Keratinocyte (primary cell): ENCODE data around the gene TMC1. TPM values are rescaled to one million over a fixed set of nuclear protein-coding genes. Genes with fewer than 3 reads are reported as not detected.
A peak's percentile ranks its signal among the peaks of the same experiment; 100 is the strongest.

ENCODE experiments used
- DNase-seq: peaks from one replicate; pipeline ENCODE4 v3.0.0-alpha.2; 2011; ENCODE audit warnings: low read depth, missing footprints, low spot score
- FAIRE-seq: peaks from 2 replicates; lab custom pipeline; 2011; peaks lifted over from hg19 to GRCh38; lab: Jason Lieb, UNC
- H2AFZ ChIP-seq: 2 replicates; pipeline ENCODE4 v1.6.0; 2012; ENCODE audit warnings: low read length, control low read depth, inconsistent platforms; ENCODE audit not compliant: control insufficient read depth
- H3K27ac ChIP-seq: 2 replicates; pipeline ENCODE4 v1.5.1; 2011; ENCODE audit warnings: low read length; ENCODE audit not compliant: control insufficient read depth, insufficient read depth
- H3K27me3 ChIP-seq: 3 replicates; pipeline ENCODE4 v1.6.0; 2011; ENCODE audit warnings: low read length; ENCODE audit not compliant: control insufficient read depth, insufficient read depth; ENCODE audit errors: extremely low read depth
- H3K36me3 ChIP-seq, 2 experiments: 2 replicates in 1 of 2; 3 replicates in 1 of 2; pipeline ENCODE4 v1.5.1; 2011; ENCODE audit warnings: low read length in 2 of 2, mild to moderate bottlenecking in 1 of 2; ENCODE audit not compliant: control insufficient read depth in 2 of 2, insufficient read depth in 2 of 2; ENCODE audit errors: extremely low read depth in 1 of 2
- H3K4me1 ChIP-seq: 3 replicates; pipeline ENCODE4 v1.5.1; 2011; ENCODE audit warnings: low read length; ENCODE audit not compliant: control insufficient read depth, insufficient read depth; ENCODE audit errors: extremely low read depth
- H3K4me2 ChIP-seq: 3 replicates; pipeline ENCODE4 v1.6.0; 2011; ENCODE audit warnings: low read depth, low read length; ENCODE audit not compliant: control insufficient read depth, insufficient read depth; ENCODE audit errors: extremely low read depth
- H3K4me3 ChIP-seq, 3 experiments: fragments of 200-600 bp in 1 of 3; sonication (generic) in 1 of 3; 2 replicates in 2 of 3; 3 replicates in 1 of 3; pipeline ENCODE4 v1.5.1; 2011 to 2016; ENCODE audit warnings: low read length in 3 of 3, mild to moderate bottlenecking in 3 of 3, control low read depth in 2 of 3, inconsistent platforms in 1 of 3, low read depth in 1 of 3, mixed read lengths in 1 of 3, mixed run types in 1 of 3, moderate library complexity in 1 of 3; ENCODE audit not compliant: control insufficient read depth in 2 of 3, insufficient read depth in 2 of 3; ENCODE audit errors: extremely low read depth in 1 of 3
- H3K79me2 ChIP-seq: 2 replicates; pipeline ENCODE4 v1.6.0; 2012; ENCODE audit warnings: low read length; ENCODE audit not compliant: control insufficient read depth, insufficient read depth
- H3K9ac ChIP-seq: 3 replicates; pipeline ENCODE4 v1.6.0; 2011; ENCODE audit warnings: low read length; ENCODE audit not compliant: control insufficient read depth, insufficient read depth; ENCODE audit errors: extremely low read depth
- H3K9me1 ChIP-seq: 3 replicates; pipeline ENCODE4 v1.6.0; 2011; ENCODE audit warnings: low read length; ENCODE audit not compliant: control insufficient read depth, insufficient read depth; ENCODE audit errors: extremely low read depth
- H3K9me3 ChIP-seq: 2 replicates; pipeline ENCODE4 v1.5.1; 2012; ENCODE audit warnings: low read depth, low read length; ENCODE audit not compliant: control insufficient read depth
- H4K20me1 ChIP-seq: 3 replicates; pipeline ENCODE4 v1.6.0; 2011; ENCODE audit warnings: low read length; ENCODE audit not compliant: control insufficient read depth, insufficient read depth; ENCODE audit errors: extremely low read depth
- CTCF ChIP-seq, 3 experiments: IDR thresholded peaks in 1 of 3; conservative IDR thresholded peaks in 1 of 3; optimal IDR thresholded peaks in 1 of 3; 2 replicates in 2 of 3; 3 replicates in 1 of 3; pipeline versions ENCODE3 to v1.5.1; 2011; ENCODE audit warnings: low read length in 3 of 3, mild to moderate bottlenecking in 3 of 3, moderate library complexity in 2 of 3, control low read depth in 1 of 3, inconsistent platforms in 1 of 3; ENCODE audit not compliant: insufficient read depth in 2 of 3; ENCODE audit errors: extremely low read depth in 1 of 3
- EZH2 ChIP-seq: IDR thresholded peaks from one replicate; pipeline ENCODE4 v1.6.1; 2012; ENCODE audit warnings: inconsistent platforms, mild to moderate bottlenecking, low read length, moderate library complexity
- dilution Hi-C: fragments of 300-500 bp; cut with MboI; formaldehyde crosslinking; loops from one replicate; pipeline ENCODE4 v1.7.0; 2020; ENCODE audit warnings: low sequenced_read_pairs; ENCODE audit not compliant: extremely low pct_ligation_motif_present
- polyA plus RNA-seq, 5 experiments: library from polyadenylated mRNA; depleted of rRNA in 3 of 5; stranded (reverse) in 3 of 5; stranded (forward) in 1 of 5; unstranded in 1 of 5; fragments of >200 nt; gene quantifications; 1 replicate in 1 of 5; 2 replicates in 3 of 5; 3 replicates in 1 of 5; pipeline versions ENCODE4 v1.2.1 to v1.2.3, GENCODE V29; 2011 to 2012; ENCODE audit warnings: missing spikeins in 2 of 5, low read depth in 1 of 5, low replicate concordance in 1 of 5

Gene TMC1
- polyA plus RNA-seq, 1 donor (not counting 4 experiments of a cell fraction or from before 2014, with no cell fraction given), result 0.05 TPM

- Histone ChIP-seq H4K20me1 (no peaks in the 10 kb centered on the region), H3K79me2 (no peaks in the 10 kb centered on the region), H3K9me3 (peaks cover 2% of the 10 kb centered on the region), H3K27ac (no peak overlapping the region), H3K9me1 (no peaks in the 10 kb centered on the region), H3K4me3 (no peak overlapping the region), H3K27me3 (no peaks in the 10 kb centered on the region), H3K36me3 (no peaks in the 10 kb centered on the region), H3K4me1 (peaks cover 7% of the 10 kb centered on the region), H3K4me2 (peak overlapping the region; percentile 16), H3K9ac (no peak overlapping the region), H2AFZ (no peak overlapping the region)
- TF ChIP-seq EZH2, result no peak
- no peak for TF ChIP-seq CTCF (optimal IDR thresholded peaks at IDR 0.05 in 1 of 3, IDR thresholded peaks at IDR 0.05 in 1 of 3, conservative IDR thresholded peaks at IDR 0.05 in 1 of 3; ENCODE audit: extremely low read depth in 1 of 3, insufficient read depth in 2 of 3, low read length in 3 of 3)
- no peak for DNase-seq
- FAIRE-seq, result no peak
- dilution Hi-C loops, result no loop called here
Observed at GRCh38 chr9:72883875-72884274, 362.5 kb downstream of the TMC1 start.

- H3K27ac ChIP-seq, result no peak overlapping the region
Observed at GRCh38 chr9:72884508-72884907, 363.1 kb downstream of the TMC1 start.

More at GRCh38 chr9:72884508-72884907, 363.1 kb downstream of the TMC1 start:
- Histone ChIP-seq H3K79me2 (no peaks in the 10 kb centered on the region), H3K27me3 (no peaks in the 10 kb centered on the region), H3K4me2 (no peak overlapping the region), H4K20me1 (no peaks in the 10 kb centered on the region), H3K9ac (no peak overlapping the region), H3K4me1 (peaks cover 7% of the 10 kb centered on the region), H3K36me3 (no peaks in the 10 kb centered on the region), H3K9me1 (no peaks in the 10 kb centered on the region), H2AFZ (no peak overlapping the region), H3K9me3 (peaks cover 2% of the 10 kb centered on the region), H3K4me3 (no peak overlapping the region)
- DNase-seq (no peak), FAIRE-seq (no peak)
- no peak for TF ChIP-seq CTCF (optimal IDR thresholded peaks at IDR 0.05 in 1 of 3, IDR thresholded peaks at IDR 0.05 in 1 of 3, conservative IDR thresholded peaks at IDR 0.05 in 1 of 3; ENCODE audit: extremely low read depth in 1 of 3, insufficient read depth in 2 of 3, low read length in 3 of 3)
- TF ChIP-seq EZH2, result no peak
- dilution Hi-C loops, result no loop called here

Other genes starting within 250 kb of the TMC1 start
- gene ZFAND5, start 156.4 kb upstream of the TMC1 start, polyA plus RNA-seq, result 39.2 to 67.9 TPM (median 67.3 TPM) in 3 replicates